WTC11 (cell line): ENCODE results near the gene MCM10. TPM values are rescaled to one million over a fixed set of nuclear protein-coding genes. Genes with fewer than 3 reads are reported as not detected.

Source experiments
- ATAC-seq: fragments of 200-7000 bp; cut with Tn5 transposase; 2 replicates; pipeline ENCODE4 v1.10.0; 2021; ENCODE audit warnings: mild to moderate bottlenecking, moderate library complexity
- CTCF ChIA-PET: fragments of 300-600 bp; sonication (Branson Sonifier 250); formaldehyde crosslinking; loops from one replicate; lab custom pipeline; 2021; ENCODE audit warnings: antibody characterized with exemption; lab: Charles Lee
- POLR2A ChIA-PET: fragments of 350-600 bp; sonication (Branson Sonifier 250); formaldehyde crosslinking; loops from one replicate; lab custom pipeline; 2021; ENCODE audit warnings: antibody characterized with exemption; lab: Charles Lee
- DNase-seq: peaks from one replicate; pipeline ENCODE4 v3.0.0; 2021; ENCODE audit warnings: low spot score
- H3K27ac Mint-ChIP-seq: 2 replicates; pipeline ENCODE4 v1.8.0; 2021; ENCODE audit warnings: mixed read lengths
- H3K27me3 Mint-ChIP-seq: 2 replicates; pipeline ENCODE4 v1.8.0; 2021; ENCODE audit warnings: low read depth, mild to moderate bottlenecking, moderate library complexity, mixed read lengths
- H3K36me3 Mint-ChIP-seq: 2 replicates; pipeline ENCODE4 v1.8.0; 2021; ENCODE audit warnings: mixed read lengths
- H3K4me1 Mint-ChIP-seq: 2 replicates; pipeline ENCODE4 v1.8.0; 2022; ENCODE audit warnings: mixed read lengths
- H3K4me3 Mint-ChIP-seq: 2 replicates; pipeline ENCODE4 v1.8.0; 2021; ENCODE audit warnings: mild to moderate bottlenecking, moderate library complexity, mixed read lengths
- H3K9me3 Mint-ChIP-seq: 2 replicates; pipeline ENCODE4 v1.8.0; 2021; ENCODE audit warnings: mixed read lengths
- ATF2 ChIP-seq: sonication (generic); formaldehyde crosslinking; IDR thresholded peaks from 2 replicates; pipeline ENCODE4 v1.8.1; 2022; ENCODE audit warnings: low read depth, missing genetic modification reagents, borderline replicate concordance
- E2F1 ChIP-seq: sonication (generic); formaldehyde crosslinking; IDR thresholded peaks from 2 replicates; pipeline ENCODE4 v1.8.0; 2022; ENCODE audit warnings: mild to moderate bottlenecking, missing genetic modification reagents
- ETV6 ChIP-seq: sonication (generic); formaldehyde crosslinking; IDR thresholded peaks from 2 replicates; pipeline ENCODE4 v1.8.1; 2022; ENCODE audit warnings: mild to moderate bottlenecking, missing genetic modification reagents
- FOXP1 ChIP-seq: sonication (generic); formaldehyde crosslinking; IDR thresholded peaks from 2 replicates; pipeline ENCODE4 v1.8.0; 2022; ENCODE audit warnings: missing genetic modification reagents, mild to moderate bottlenecking, moderate library complexity, borderline replicate concordance
- FOXP4 ChIP-seq: sonication (generic); formaldehyde crosslinking; IDR thresholded peaks from 2 replicates; pipeline ENCODE4 v1.8.0; 2022; ENCODE audit warnings: mild to moderate bottlenecking, missing genetic modification reagents
- GTF2I ChIP-seq: fragments of 250-450 bp; sonication (Bioruptor Pico); conservative IDR thresholded peaks from 2 replicates; pipeline ENCODE4 v1.4.0; 2021; ENCODE audit warnings: mild to moderate bottlenecking
- KAT7 ChIP-seq: sonication (generic); formaldehyde crosslinking; IDR thresholded peaks from 2 replicates; pipeline ENCODE4 v1.8.1; 2023; ENCODE audit warnings: missing genetic modification reagents, mild to moderate bottlenecking, borderline replicate concordance
- MLX ChIP-seq: sonication (generic); formaldehyde crosslinking; IDR thresholded peaks from 2 replicates; pipeline ENCODE4 v1.8.1; 2023; ENCODE audit warnings: mild to moderate bottlenecking, missing genetic modification reagents, moderate library complexity
- MXD4 ChIP-seq: fragments of 250-450 bp; sonication (Bioruptor Pico); IDR thresholded peaks from 2 replicates; pipeline ENCODE4 v1.8.0; 2021; ENCODE audit warnings: mild to moderate bottlenecking, moderate library complexity, borderline replicate concordance
- PREB ChIP-seq: sonication (generic); formaldehyde crosslinking; IDR thresholded peaks from 2 replicates; pipeline ENCODE4 v1.8.1; 2022; ENCODE audit warnings: mild to moderate bottlenecking, missing genetic modification reagents, moderate library complexity, borderline replicate concordance
- RELA ChIP-seq: sonication (generic); formaldehyde crosslinking; IDR thresholded peaks from 2 replicates; pipeline ENCODE4 v1.8.1; 2022; ENCODE audit warnings: missing genetic modification reagents, mild to moderate bottlenecking, borderline replicate concordance
- SMAD4 ChIP-seq: sonication (generic); formaldehyde crosslinking; IDR thresholded peaks from 2 replicates; pipeline ENCODE4 v1.8.0; 2022; ENCODE audit warnings: mild to moderate bottlenecking, missing genetic modification reagents
- SOX15 ChIP-seq: fragments of 250-450 bp; sonication (Bioruptor Pico); IDR thresholded peaks from 2 replicates; pipeline ENCODE4 v1.9.0; 2021; ENCODE audit warnings: mild to moderate bottlenecking
- TCF7 ChIP-seq: sonication (generic); formaldehyde crosslinking; IDR thresholded peaks from 2 replicates; pipeline ENCODE4 v1.8.0; 2022; ENCODE audit warnings: mild to moderate bottlenecking, low read depth, missing genetic modification reagents, moderate library complexity
- TP53 ChIP-seq: sonication (generic); formaldehyde crosslinking; IDR thresholded peaks from 2 replicates; pipeline ENCODE4 v1.8.1; 2023; ENCODE audit warnings: mild to moderate bottlenecking, missing genetic modification reagents
- USF1 ChIP-seq: sonication (generic); formaldehyde crosslinking; IDR thresholded peaks from 2 replicates; pipeline ENCODE4 v1.8.0; 2022; ENCODE audit warnings: mild to moderate bottlenecking, missing genetic modification reagents
- ZBTB43 ChIP-seq: sonication (generic); formaldehyde crosslinking; IDR thresholded peaks from 2 replicates; pipeline ENCODE4 v1.8.1; 2023; ENCODE audit warnings: mild to moderate bottlenecking, missing genetic modification reagents
- ZNF219 ChIP-seq: sonication (generic); formaldehyde crosslinking; IDR thresholded peaks from 2 replicates; pipeline ENCODE4 v1.8.0; 2023; ENCODE audit warnings: missing genetic modification reagents, mild to moderate bottlenecking, borderline replicate concordance
- total RNA-seq: library from RNA; stranded (reverse); gene quantifications from 3 replicates; pipeline ENCODE4 v1.2.3, GENCODE V29; 2021

The MCM10 gene
- total RNA-seq, 1 experiment from 2014 or later, result 44.3 TPM

GRCh38 chr10:13219685-13220670 is 58.6 kb downstream of the MCM10 start (continued):
- no peak for TF ChIP-seq RELA (CRISPR knock-in tag)
- no peak for TF ChIP-seq ETV6 (CRISPR knock-in tag)
- TF ChIP-seq GTF2I (CRISPR knock-in tag), result no peak
- no peak for TF ChIP-seq E2F1 (CRISPR knock-in tag)
- TF ChIP-seq, all 79 proteins: peak for 0

DNA sequence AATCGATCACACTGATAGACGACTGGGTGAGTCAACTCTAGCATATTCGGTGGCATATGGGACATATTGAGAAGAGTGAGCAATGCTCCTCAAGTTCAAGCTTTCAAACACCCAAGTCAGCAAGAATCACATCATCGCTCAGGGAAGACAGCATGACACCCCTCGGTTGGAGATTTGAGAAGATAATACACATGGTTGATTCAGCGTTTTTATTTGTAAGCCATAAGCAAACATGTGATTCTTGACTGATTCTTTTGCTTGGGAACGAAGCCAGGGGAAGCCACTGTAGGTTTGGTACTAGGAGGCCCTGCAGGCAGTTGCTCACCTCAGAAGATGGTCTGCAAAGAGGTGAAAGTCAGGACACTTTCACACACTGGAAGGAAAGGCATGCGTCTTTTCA is 60.2 kb downstream of the MCM10 start:
- TF ChIP-seq TP53 (CRISPR knock-in tag) (no peak), SMAD4 (CRISPR knock-in tag) (no peak), SOX15 (CRISPR knock-in tag) (no peak), USF1 (no peak), ZNF219 (CRISPR knock-in tag) (no peak), MXD4 (CRISPR knock-in tag) (no peak), MLX (CRISPR knock-in tag) (no peak)
- ChIA-PET CTCF (interaction anchor here (0.9 to 1.5 kb wide), 3 partner anchors 17 to 150 kb away, joined by 3 to 6 read pairs (median 3); no protein-coding TSS in a partner anchor), POLR2A (no interaction called here)
- H3K27me3 Mint-ChIP-seq, result no peaks in the 10 kb centered on the region
- peaks cover 11% of the 10 kb centered on the region for H3K4me1 Mint-ChIP-seq
- peaks cover 3% of the 10 kb centered on the region; the same call in 1 of the 2 replicates for H3K36me3 Mint-ChIP-seq
- no peak overlapping the region for H3K27ac Mint-ChIP-seq
- DNase-seq (no peak), ATAC-seq (no peak)
- H3K4me3 Mint-ChIP-seq, result no peak overlapping the region
- H3K9me3 Mint-ChIP-seq, result no peaks in the 10 kb centered on the region

DNA sequence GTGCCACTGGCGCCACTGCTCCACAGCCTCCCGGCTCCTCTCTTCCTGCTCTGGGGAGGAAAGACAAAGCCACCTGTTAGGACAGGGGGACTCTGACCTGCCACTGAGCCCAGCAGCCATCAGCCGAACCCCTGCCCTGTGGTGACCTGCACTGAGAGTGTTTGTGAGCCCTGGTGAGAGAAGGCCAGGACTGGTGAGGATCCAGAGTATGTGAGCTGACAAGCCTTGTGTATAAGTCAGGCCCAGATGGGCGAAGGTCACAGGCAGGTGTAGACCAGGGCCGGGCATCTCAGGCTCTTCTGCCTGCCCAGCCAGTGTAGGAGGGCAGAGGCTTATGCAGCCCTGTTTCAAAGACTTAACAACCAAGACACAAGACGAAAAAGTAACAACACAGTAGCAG is 60.8 kb downstream of the MCM10 start:
- no peak overlapping the region for H3K4me3 Mint-ChIP-seq
- no peak for TF ChIP-seq TP53 (CRISPR knock-in tag)
- no peak for TF ChIP-seq FOXP1 (CRISPR knock-in tag)
- no peak for TF ChIP-seq KAT7 (CRISPR knock-in tag)
- TF ChIP-seq TCF7 (CRISPR knock-in tag), result no peak
- no peak for TF ChIP-seq ZBTB43 (CRISPR knock-in tag)

GRCh38 chr10:13222566-13222965 is 61.2 kb downstream of the MCM10 start:
- H3K27ac Mint-ChIP-seq, result no peak overlapping the region
- peaks cover 11% of the 10 kb centered on the region for H3K4me1 Mint-ChIP-seq
- ChIA-PET POLR2A (no interaction called here), CTCF (no interaction called here)
- DNase-seq, result no peak
- H3K4me3 Mint-ChIP-seq, result no peak overlapping the region
- no peak for ATAC-seq
- no peaks in the 10 kb centered on the region for H3K9me3 Mint-ChIP-seq
- no peaks in the 10 kb centered on the region for H3K27me3 Mint-ChIP-seq
- H3K36me3 Mint-ChIP-seq, result peaks cover 2% of the 10 kb centered on the region; the same call in 1 of the 2 replicates
- TF ChIP-seq ATF2 (CRISPR knock-in tag) (no peak), FOXP4 (CRISPR knock-in tag) (no peak), PREB (CRISPR knock-in tag) (no peak), ETV6 (CRISPR knock-in tag) (no peak)

More for the DNA sequence above, 60.8 kb downstream of the MCM10 start:
- Mint-ChIP-seq H3K27me3 (no peaks in the 10 kb centered on the region), H3K36me3 (peaks cover 2% of the 10 kb centered on the region; the same call in 1 of the 2 replicates), H3K9me3 (no peaks in the 10 kb centered on the region), H3K4me1 (peaks cover 11% of the 10 kb centered on the region), H3K27ac (no peak overlapping the region)
- ChIA-PET POLR2A (no interaction called here), CTCF (interaction anchor here (0.9 kb wide), 1 partner anchor 16 kb away, joined by 3 read pairs; no protein-coding TSS in a partner anchor)
- ATAC-seq (no peak), DNase-seq (no peak)
